ENCODE results near the gene CHD6. TPM values are rescaled to one million over a fixed set of nuclear protein-coding genes. Genes with fewer than 3 reads are reported as not detected.

Gene CHD6
- total and polyA plus RNA-seq, 4 donors = 3.3 to 23.4 (median 18.2) TPM

GRCh38 chr20:41587956-41588355, 30.2 kb downstream of the CHD6 start:
- TF ChIP-seq, protein P1, sequence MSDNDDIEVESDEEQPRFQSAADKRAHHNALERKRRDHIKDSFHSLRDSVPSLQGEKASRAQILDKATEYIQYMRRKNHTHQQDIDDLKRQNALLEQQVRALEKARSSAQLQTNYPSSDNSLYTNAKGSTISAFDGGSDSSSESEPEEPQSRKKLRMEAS (IDR thresholded peaks at IDR 0.05) = no peak

GRCh38 chr20:41587523-41587922, 30.7 kb downstream of the CHD6 start:
- Histone ChIP-seq H3K27ac (ENCODE audit: low read depth in 1 of 2, low read length in 2 of 2) (no peak overlapping the region), H3K4me1 (ENCODE audit: control insufficient read depth in 4 of 4, insufficient read depth in 4 of 4, low read length in 3 of 4) (peaks cover 1 to 2% (median 2%) of the 10 kb centered on the region in 4 donors), H3K9ac (ENCODE audit: low read depth in 1 of 2, low read length in 2 of 2) (no peak overlapping the region), H3K27me3 (ENCODE audit: control insufficient read depth in 4 of 4, insufficient read depth in 4 of 4, low read length in 3 of 4) (no peaks in the 10 kb centered on the region), H3K9me3 (ENCODE audit: control insufficient read depth in 4 of 4, low read length in 3 of 4) (peaks cover 0 to 13% (median 2%) of the 10 kb centered on the region in 4 donors), H3K36me3 (ENCODE audit: control insufficient read depth in 4 of 4, insufficient read depth in 3 of 4, low read depth in 1 of 4, low read length in 3 of 4) (peaks cover 0 to 3% (median 0%) of the 10 kb centered on the region in 4 donors), H3K4me3 (ENCODE audit: low read depth in 1 of 3, low read length in 3 of 3) (no peak overlapping the region)
- 99% methylated on average over 2 of the region's 2 CpGs for WGBS
- DNase-seq (ENCODE audit: low spot score) = no peak
- TF ChIP-seq EGR1 (IDR thresholded peaks at IDR 0.05; ENCODE audit: low read depth in 2 of 2) = no peak
- TF ChIP-seq FOXA1 (IDR thresholded peaks at IDR 0.05) = no peak
- TF ChIP-seq ZBTB33 (IDR thresholded peaks at IDR 0.05) = no peak
- TF ChIP-seq RAD21 (IDR thresholded peaks at IDR 0.05) = no peak
- TF ChIP-seq RXRA (IDR thresholded peaks at IDR 0.05) = no peak
- TF ChIP-seq GABPA (IDR thresholded peaks at IDR 0.05 in 1 of 2, conservative IDR thresholded peaks at IDR 0.05 in 1 of 2) = no peak
- no peak for TF ChIP-seq TAF1 (conservative IDR thresholded peaks at IDR 0.05)
- no peak for TF ChIP-seq HNF4A (conservative IDR thresholded peaks at IDR 0.05)
- TF ChIP-seq NR2F2 (IDR thresholded peaks at IDR 0.05) = no peak
- no peak for TF ChIP-seq FOXA2 (IDR thresholded peaks at IDR 0.05)
- TF ChIP-seq, protein P2, sequence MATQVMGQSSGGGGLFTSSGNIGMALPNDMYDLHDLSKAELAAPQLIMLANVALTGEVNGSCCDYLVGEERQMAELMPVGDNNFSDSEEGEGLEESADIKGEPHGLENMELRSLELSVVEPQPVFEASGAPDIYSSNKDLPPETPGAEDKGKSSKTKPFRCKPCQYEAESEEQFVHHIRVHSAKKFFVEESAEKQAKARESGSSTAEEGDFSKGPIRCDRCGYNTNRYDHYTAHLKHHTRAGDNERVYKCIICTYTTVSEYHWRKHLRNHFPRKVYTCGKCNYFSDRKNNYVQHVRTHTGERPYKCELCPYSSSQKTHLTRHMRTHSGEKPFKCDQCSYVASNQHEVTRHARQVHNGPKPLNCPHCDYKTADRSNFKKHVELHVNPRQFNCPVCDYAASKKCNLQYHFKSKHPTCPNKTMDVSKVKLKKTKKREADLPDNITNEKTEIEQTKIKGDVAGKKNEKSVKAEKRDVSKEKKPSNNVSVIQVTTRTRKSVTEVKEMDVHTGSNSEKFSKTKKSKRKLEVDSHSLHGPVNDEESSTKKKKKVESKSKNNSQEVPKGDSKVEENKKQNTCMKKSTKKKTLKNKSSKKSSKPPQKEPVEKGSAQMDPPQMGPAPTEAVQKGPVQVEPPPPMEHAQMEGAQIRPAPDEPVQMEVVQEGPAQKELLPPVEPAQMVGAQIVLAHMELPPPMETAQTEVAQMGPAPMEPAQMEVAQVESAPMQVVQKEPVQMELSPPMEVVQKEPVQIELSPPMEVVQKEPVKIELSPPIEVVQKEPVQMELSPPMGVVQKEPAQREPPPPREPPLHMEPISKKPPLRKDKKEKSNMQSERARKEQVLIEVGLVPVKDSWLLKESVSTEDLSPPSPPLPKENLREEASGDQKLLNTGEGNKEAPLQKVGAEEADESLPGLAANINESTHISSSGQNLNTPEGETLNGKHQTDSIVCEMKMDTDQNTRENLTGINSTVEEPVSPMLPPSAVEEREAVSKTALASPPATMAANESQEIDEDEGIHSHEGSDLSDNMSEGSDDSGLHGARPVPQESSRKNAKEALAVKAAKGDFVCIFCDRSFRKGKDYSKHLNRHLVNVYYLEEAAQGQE (IDR thresholded peaks at IDR 0.05) = no peak
- TF ChIP-seq JUND (IDR thresholded peaks at IDR 0.05) = no peak
- TF ChIP-seq ATF3 (IDR thresholded peaks at IDR 0.05) = no peak
- TF ChIP-seq CTCF (IDR thresholded peaks at IDR 0.05; ENCODE audit: low read depth, low read length, missing input control) = no peak
- no peak for TF ChIP-seq SP1 (IDR thresholded peaks at IDR 0.05)
- TF ChIP-seq HNF4G (IDR thresholded peaks at IDR 0.05) = no peak
- TF ChIP-seq, protein P1 (IDR thresholded peaks at IDR 0.05) = no peak
- no peak for TF ChIP-seq YY1 (IDR thresholded peaks at IDR 0.05)

More at GRCh38 chr20:41587956-41588355, 30.2 kb downstream of the CHD6 start:
- 95% methylated on average over 3 of the region's 3 CpGs for WGBS
- no peaks in the 10 kb centered on the region for H3K27me3 ChIP-seq (ENCODE audit: control insufficient read depth in 4 of 4, insufficient read depth in 4 of 4, low read length in 3 of 4)
- peaks cover 0 to 3% (median 0%) of the 10 kb centered on the region in 4 donors for H3K36me3 ChIP-seq (ENCODE audit: control insufficient read depth in 4 of 4, insufficient read depth in 3 of 4, low read depth in 1 of 4, low read length in 3 of 4)
- no peak overlapping the region for H3K27ac ChIP-seq (ENCODE audit: low read depth in 1 of 2, low read length in 2 of 2)
- H3K4me1 ChIP-seq (ENCODE audit: control insufficient read depth in 4 of 4, insufficient read depth in 4 of 4, low read length in 3 of 4) = peaks cover 2 to 4% (median 3%) of the 10 kb centered on the region in 4 donors
- H3K4me3 ChIP-seq (ENCODE audit: low read depth in 1 of 3, low read length in 3 of 3) = no peak overlapping the region
- H3K9me3 ChIP-seq (ENCODE audit: control insufficient read depth in 4 of 4, low read length in 3 of 4) = peaks cover 0 to 13% (median 2%) of the 10 kb centered on the region in 4 donors
- DNase-seq (ENCODE audit: low spot score) = no peak
- no peak overlapping the region for H3K9ac ChIP-seq (ENCODE audit: low read depth in 1 of 2, low read length in 2 of 2)

Data from liver (tissue), 9 donors.